GM20000 (cell line): ENCODE results near the gene TMEFF1.

Source experiments
- DNase-seq: peaks from one replicate; pipeline ENCODE4 v3.0.0; 2012; ENCODE audit warnings: low spot score
- TF ChIP-seq, protein P1 (sequence below): IDR thresholded peaks from 2 replicates; pipeline ENCODE4 v1.5.1; 2012; ENCODE audit warnings: mild to moderate bottlenecking, control low read depth; ENCODE audit errors: extremely low read depth, missing control alignments

The TMEFF1 gene

DNA sequence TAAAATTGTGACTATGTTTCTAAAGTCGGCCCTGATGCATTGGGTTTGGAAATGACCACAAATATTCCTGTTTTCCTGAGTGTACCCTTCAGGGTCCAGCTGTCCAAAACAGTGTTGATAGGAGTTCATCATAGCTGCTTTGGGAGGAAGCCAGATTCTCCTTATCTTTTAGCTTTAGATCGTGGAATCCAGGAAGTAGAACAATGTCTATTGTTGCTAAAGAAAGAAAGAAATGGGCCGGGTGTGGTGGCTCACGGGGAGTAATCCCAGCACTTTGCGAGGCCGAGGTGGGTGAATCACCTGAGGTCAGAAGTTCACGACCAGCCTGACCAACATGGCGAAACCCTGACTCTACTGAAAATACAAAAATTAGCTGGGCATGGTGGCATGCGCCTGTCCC, 114.4 kb downstream of the TMEFF1 start:
- DNase-seq, result no peak
- TF ChIP-seq, protein P1, sequence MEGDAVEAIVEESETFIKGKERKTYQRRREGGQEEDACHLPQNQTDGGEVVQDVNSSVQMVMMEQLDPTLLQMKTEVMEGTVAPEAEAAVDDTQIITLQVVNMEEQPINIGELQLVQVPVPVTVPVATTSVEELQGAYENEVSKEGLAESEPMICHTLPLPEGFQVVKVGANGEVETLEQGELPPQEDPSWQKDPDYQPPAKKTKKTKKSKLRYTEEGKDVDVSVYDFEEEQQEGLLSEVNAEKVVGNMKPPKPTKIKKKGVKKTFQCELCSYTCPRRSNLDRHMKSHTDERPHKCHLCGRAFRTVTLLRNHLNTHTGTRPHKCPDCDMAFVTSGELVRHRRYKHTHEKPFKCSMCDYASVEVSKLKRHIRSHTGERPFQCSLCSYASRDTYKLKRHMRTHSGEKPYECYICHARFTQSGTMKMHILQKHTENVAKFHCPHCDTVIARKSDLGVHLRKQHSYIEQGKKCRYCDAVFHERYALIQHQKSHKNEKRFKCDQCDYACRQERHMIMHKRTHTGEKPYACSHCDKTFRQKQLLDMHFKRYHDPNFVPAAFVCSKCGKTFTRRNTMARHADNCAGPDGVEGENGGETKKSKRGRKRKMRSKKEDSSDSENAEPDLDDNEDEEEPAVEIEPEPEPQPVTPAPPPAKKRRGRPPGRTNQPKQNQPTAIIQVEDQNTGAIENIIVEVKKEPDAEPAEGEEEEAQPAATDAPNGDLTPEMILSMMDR, result no peak

DNA sequence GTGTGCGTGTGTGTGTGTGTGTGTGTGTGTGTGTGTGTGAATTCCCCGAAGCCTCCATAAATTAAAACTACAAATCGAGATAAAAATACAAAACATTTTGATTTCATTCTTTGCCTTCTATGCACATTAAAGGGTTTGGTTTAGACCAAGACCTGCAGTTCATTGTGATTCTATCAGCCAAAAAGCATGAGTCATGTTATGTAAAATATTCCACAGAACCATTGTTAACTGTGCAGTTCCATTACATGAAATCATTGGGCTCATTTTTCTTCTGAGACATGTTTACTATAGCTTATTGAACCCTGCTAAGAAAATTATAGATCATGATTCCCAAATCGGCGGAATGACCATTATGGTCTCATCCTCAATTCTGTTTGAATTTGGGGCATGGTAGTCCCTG, 116.6 kb downstream of the TMEFF1 start:
- TF ChIP-seq, protein P1, result no peak
- no peak for DNase-seq

DNA sequence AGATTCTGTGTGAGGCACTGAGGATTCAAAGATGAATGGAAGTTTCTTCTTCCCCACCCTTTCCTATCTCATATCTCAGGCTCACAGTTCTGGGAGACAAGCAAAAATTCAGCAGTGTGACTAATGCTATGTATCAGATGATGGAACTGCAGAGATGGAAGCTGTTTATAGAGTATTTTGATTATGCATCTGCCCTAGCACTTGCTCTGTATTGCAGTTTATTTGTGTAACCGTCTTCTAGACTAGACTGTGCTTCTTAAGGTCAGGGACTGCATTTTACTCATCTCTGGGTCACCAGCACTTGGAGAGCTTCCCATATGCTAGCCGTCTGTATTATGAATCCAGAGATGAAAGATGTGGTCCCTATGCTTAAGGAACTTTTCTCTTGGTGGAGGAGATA, 117.5 kb downstream of the TMEFF1 start:
- TF ChIP-seq, protein P1, result no peak
- DNase-seq, result no peak

DNA sequence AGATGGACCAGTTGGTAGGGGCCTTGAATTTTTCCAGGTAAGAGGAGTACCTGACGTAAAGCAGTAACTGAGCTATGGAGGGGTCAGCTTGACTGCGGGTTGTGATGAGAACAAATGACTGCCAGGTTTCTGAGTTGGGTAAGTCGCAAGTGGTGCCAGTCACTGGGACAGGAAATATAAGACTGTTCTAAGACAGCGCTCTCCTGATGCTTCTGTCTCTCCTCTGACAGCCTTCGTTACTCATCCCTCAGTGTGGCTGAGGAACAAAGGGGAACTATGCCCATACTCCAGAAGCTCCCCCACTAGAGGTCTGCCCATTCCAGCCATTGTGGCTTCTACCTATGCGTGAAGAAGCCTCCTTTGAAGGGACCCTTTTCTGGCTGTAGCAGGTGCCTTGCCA, 118.2 kb downstream of the TMEFF1 start:
- DNase-seq, result no peak
- TF ChIP-seq, protein P1, result no peak

DNA sequence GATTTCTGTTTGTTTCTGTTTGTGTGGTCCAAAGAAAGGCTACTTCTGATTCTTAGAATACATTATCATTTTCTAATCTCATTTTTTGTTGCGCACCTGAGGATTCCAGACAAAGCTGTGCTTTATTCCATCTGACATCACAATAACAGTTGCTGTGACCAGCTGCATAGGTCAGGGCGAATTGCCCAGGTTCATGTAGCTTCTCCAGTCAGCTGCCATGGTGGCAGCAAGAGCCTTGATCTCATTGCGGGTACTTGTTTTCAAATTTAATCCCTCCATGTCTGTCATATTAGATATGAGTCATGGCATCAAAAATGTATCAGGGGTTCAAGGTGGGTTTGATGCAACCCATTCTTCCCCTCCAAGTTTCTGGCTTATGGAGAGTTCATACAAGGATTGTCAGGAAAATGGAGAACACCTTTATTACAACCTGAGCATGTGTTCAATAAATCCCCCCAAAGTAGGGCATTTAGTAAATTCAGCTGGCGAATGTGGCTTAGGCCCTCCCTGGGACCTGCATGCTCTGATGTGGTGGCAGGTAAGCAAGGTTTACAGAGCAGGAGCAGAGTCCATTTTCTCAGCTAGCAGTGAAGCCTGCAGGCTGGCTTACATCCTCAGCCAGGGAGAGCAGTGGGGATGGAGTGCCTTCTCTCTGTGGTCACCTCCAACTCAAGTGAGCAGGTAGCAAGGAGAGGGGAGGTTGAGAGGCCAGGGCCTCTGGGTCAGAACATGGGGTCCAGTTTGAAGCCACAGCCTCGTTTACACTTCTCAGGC, 118.9 kb downstream of the TMEFF1 start:
- no peak for DNase-seq
- TF ChIP-seq, protein P1, result no peak

DNA sequence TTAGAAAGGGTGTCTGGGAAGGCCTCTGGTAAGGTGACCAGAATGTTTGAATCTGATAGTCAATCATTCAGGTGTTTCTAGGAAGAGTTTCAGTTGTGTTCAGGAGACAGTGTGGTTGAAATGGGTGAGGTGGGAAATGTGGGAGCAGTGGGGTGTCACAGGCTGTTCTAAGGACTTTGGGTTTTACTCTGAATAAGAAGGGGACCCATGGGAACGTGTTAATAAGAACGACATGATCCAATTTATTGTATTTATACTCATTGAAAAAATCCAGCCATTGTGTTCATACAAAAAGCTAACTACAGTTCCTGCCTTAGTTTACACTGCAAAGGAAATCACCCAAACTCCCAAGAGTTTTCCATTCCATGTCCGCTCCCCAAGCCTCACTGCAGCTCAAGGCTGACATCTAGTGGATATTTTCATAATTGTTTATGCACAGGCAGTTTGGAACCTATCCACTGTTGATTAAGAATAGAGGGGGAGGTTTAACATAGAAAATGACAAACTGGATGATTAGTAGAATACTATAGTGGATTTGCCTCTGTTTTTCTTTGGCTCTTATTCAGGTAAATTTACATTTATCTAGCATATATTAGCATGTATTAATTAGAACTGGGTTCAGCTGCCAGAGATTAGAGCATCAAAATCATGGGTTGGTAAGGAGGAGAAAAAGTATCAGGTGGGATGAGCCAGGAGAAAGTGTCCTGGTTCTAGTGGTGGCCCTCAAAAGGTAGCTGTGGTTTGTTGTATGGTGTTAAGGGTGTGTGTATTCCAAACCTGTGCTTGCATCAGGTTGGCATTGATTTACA, 122.6 kb downstream of the TMEFF1 start:
- DNase-seq, result peak; percentile 53
- TF ChIP-seq, protein P1, result peak; percentile 68

DNA sequence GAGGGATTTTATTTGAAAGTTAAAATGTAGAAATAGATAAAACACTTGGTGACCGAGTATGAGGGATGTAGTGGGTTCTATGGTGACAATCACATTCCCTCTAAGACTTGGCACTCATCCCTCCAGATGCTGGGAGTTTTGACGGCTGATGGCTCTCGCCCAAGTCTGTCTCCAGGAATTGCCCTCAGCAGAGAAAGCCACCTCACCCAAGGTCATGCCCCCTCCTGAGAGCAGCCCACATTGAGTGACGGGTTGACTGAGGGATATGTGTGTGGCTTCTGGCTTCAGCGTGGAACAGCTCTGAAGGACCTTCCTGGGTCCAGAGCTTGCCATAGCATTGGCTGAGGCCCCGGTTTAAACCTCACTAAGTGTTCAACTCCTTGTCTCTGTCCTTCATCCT, 124.3 kb downstream of the TMEFF1 start:
- DNase-seq, result no peak
- TF ChIP-seq, protein P1, result no peak
